ENCODE measurements around the gene ZNF750. TPM values are rescaled to one million over a fixed set of nuclear protein-coding genes. Genes with fewer than 3 reads are reported as not detected.

Gene ZNF750
- total and polyA plus RNA-seq, 10 of the 15 experiments (the other 5 are each of a cell fraction or from before 2014, with no cell fraction given): 0.06 TPM; not detected in 9

DNA sequence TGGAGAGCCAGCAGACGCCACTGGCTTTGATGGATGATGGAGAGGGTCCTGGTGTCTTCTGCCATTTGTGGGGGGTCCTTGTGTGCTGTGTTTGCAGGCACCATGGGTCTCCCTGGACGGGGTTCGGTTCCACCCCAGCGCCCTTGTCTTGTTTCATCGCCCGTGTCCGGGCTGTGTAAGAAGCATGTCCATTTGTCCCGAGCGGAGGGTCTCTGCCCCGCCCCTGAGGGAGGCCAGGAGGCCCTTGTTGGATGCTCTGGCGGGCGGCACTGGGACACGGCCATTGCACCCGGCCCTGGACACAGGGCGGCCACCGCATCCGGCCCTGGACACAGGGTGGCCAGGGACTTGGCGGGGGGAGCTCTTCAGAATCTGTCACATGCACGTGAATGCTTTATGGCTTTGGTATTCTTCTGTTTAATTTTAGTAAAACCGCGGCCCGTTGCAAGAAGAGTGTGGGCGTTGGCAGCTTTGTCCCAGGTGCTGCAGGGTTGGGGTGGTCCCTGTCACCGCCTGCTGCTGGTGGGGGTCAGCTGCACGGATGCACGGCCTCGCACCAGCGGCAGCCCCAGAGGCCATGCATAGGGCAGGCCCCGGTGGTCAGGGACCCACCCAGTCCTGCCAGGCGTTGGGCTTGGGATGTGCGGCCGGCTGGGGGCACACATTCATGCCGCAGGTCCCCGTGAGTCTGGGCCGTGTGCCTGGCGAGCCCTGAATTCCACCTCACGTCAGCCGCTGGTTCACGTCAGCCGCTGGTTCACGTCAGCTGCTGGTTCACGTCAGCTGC is 21.0 kb upstream of the ZNF750 start:
- Histone ChIP-seq H3K4me2 (ENCODE audit: control insufficient read depth, insufficient read depth) (peak overlapping the region; percentile 70), H3K4me3 (peak overlapping the region; percentile 62), H4K20me1 (ENCODE audit: control insufficient read depth, insufficient read depth) (no peaks in the 10 kb centered on the region), H3K27me3 (replicated peaks in 1 of 2; ENCODE audit: control insufficient read depth in 2 of 2, insufficient read depth in 2 of 2, low read length in 1 of 2) (no peaks in the 10 kb centered on the region), H3K4me1 (ENCODE audit: control insufficient read depth, insufficient read depth, low read length) (peaks cover 61% of the 10 kb centered on the region), H2AFZ (ENCODE audit: control insufficient read depth, low read depth, low read length) (no peak overlapping the region), H3K27ac (ENCODE audit: control insufficient read depth, insufficient read depth) (peak overlapping the region; percentile 79), H3K9ac (ENCODE audit: control insufficient read depth, insufficient read depth, low read length) (peak overlapping the region; percentile 58), H3K36me3 (ENCODE audit: control insufficient read depth in 2 of 2, insufficient read depth in 2 of 2, low read length in 1 of 2) (no peaks in the 10 kb centered on the region; a peak in 1 of 4 replicates), H3K79me2 (ENCODE audit: control insufficient read depth, insufficient read depth, low read length) (peaks cover 40% of the 10 kb centered on the region), H3K9me3 (replicated peaks; ENCODE audit: control insufficient read depth, insufficient read depth, low read length) (no peaks in the 10 kb centered on the region)
- BruUV-seq (replicated peaks): no TSS peak
- WGBS (ENCODE audit: insufficient coverage, insufficient replicate concordance, low lambda C conversion rate, missing lambda C conversion rate): 72% methylated on average over 39 of the region's 42 CpGs
- ATAC-seq (no peak), DNase-seq (ENCODE audit: low read depth, low spot score) (no peak), FAIRE-seq (no peak)
- ChIA-PET SMC1A (ENCODE audit: uncharacterized antibody, unreplicated experiment) (interaction anchor here (0.6 to 3.1 kb wide), 7 partner anchors 9 to 285 kb away, joined by 3 to 15 read pairs (median 3); no protein-coding TSS in a partner anchor), POLR2A (interaction anchor here (0.7 to 3.1 kb wide), 4 partner anchors 7 to 79 kb away, joined by 3 to 17 read pairs (median 4); no protein-coding TSS in a partner anchor), RAD21 (ENCODE audit: unreplicated experiment) (interaction anchor here (0.9 to 4.8 kb wide), 4 partner anchors 10 to 80 kb away, joined by 3 to 30 read pairs (median 5); no protein-coding TSS in a partner anchor), CTCF (interaction anchor here (0.6 to 2.5 kb wide), 5 partner anchors 11 to 286 kb away, joined by 3 to 11 read pairs (median 6); no protein-coding TSS in a partner anchor)
- intact Hi-C loops (cut with micrococcal nuclease; ENCODE audit: unreplicated experiment) (loop anchor here (10.0 kb wide), 1 partner anchor 76 kb away; no protein-coding TSS in a partner anchor), in situ Hi-C loops (cut with MboI) (no loop called here)
- TF ChIP-seq MEF2B (IDR thresholded peaks at IDR 0.05; ENCODE audit: partially characterized antibody, poor library complexity, severe bottlenecking) (peak; percentile 47), MYC (IDR thresholded peaks at IDR 0.05; ENCODE audit: insufficient read depth, insufficient read length, insufficient replicate concordance, low read length, severe bottlenecking) (no peak), JUNB (IDR thresholded peaks at IDR 0.05) (no peak), RBBP5 (conservative IDR thresholded peaks at IDR 0.05) (no peak), PAX5 (IDR thresholded peaks at IDR 0.05; ENCODE audit: borderline replicate concordance, low read depth, low read length) (peak; percentile 51), ZNF622 (IDR thresholded peaks at IDR 0.05) (no peak), HDAC6 (IDR thresholded peaks at IDR 0.05; ENCODE audit: unreplicated experiment) (no peak), YBX1 (IDR thresholded peaks at IDR 0.05) (no peak), TCF12 (IDR thresholded peaks at IDR 0.05; ENCODE audit: low read depth, low read length) (peak; percentile 37; the same call in 1 of the 2 replicates), DPF2 (IDR thresholded peaks at IDR 0.05) (peak; percentile 44; the same call in 1 of the 2 replicates), KLF5 (IDR thresholded peaks at IDR 0.05; ENCODE audit: partially characterized antibody) (no peak), IKZF1 (conservative IDR thresholded peaks at IDR 0.05) (peak; percentile 31; the same call in 1 of the 2 replicates), ZNF24 (IDR thresholded peaks at IDR 0.05) (no peak)
- TF ChIP-seq, protein P1, sequence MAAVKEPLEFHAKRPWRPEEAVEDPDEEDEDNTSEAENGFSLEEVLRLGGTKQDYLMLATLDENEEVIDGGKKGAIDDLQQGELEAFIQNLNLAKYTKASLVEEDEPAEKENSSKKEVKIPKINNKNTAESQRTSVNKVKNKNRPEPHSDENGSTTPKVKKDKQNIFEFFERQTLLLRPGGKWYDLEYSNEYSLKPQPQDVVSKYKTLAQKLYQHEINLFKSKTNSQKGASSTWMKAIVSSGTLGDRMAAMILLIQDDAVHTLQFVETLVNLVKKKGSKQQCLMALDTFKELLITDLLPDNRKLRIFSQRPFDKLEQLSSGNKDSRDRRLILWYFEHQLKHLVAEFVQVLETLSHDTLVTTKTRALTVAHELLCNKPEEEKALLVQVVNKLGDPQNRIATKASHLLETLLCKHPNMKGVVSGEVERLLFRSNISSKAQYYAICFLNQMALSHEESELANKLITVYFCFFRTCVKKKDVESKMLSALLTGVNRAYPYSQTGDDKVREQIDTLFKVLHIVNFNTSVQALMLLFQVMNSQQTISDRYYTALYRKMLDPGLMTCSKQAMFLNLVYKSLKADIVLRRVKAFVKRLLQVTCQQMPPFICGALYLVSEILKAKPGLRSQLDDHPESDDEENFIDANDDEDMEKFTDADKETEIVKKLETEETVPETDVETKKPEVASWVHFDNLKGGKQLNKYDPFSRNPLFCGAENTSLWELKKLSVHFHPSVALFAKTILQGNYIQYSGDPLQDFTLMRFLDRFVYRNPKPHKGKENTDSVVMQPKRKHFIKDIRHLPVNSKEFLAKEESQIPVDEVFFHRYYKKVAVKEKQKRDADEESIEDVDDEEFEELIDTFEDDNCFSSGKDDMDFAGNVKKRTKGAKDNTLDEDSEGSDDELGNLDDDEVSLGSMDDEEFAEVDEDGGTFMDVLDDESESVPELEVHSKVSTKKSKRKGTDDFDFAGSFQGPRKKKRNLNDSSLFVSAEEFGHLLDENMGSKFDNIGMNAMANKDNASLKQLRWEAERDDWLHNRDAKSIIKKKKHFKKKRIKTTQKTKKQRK (IDR thresholded peaks at IDR 0.05; ENCODE audit: low read depth, low read length): no peak
- TF ChIP-seq, protein P2, sequence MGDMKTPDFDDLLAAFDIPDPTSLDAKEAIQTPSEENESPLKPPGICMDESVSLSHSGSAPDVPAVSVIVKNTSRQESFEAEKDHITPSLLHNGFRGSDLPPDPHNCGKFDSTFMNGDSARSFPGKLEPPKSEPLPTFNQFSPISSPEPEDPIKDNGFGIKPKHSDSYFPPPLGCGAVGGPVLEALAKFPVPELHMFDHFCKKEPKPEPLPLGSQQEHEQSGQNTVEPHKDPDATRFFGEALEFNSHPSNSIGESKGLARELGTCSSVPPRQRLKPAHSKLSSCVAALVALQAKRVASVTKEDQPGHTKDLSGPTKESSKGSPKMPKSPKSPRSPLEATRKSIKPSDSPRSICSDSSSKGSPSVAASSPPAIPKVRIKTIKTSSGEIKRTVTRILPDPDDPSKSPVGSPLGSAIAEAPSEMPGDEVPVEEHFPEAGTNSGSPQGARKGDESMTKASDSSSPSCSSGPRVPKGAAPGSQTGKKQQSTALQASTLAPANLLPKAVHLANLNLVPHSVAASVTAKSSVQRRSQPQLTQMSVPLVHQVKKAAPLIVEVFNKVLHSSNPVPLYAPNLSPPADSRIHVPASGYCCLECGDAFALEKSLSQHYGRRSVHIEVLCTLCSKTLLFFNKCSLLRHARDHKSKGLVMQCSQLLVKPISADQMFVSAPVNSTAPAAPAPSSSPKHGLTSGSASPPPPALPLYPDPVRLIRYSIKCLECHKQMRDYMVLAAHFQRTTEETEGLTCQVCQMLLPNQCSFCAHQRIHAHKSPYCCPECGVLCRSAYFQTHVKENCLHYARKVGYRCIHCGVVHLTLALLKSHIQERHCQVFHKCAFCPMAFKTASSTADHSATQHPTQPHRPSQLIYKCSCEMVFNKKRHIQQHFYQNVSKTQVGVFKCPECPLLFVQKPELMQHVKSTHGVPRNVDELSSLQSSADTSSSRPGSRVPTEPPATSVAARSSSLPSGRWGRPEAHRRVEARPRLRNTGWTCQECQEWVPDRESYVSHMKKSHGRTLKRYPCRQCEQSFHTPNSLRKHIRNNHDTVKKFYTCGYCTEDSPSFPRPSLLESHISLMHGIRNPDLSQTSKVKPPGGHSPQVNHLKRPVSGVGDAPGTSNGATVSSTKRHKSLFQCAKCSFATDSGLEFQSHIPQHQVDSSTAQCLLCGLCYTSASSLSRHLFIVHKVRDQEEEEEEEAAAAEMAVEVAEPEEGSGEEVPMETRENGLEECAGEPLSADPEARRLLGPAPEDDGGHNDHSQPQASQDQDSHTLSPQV (IDR thresholded peaks at IDR 0.05): no peak
